SU-DHL-6 (cell line): ENCODE data around the gene SMARCA1.

Source experiments
- H2AFZ ChIP-seq: fragments of 200-600 bp; sonication (generic); 2 replicates; pipeline ENCODE4 v1.6.1; 2014; ENCODE audit warnings: low read depth, mild to moderate bottlenecking, moderate library complexity, mixed read lengths, antibody characterized with exemption, low read length; ENCODE audit not compliant: severe bottlenecking
- H3F3A ChIP-seq: fragments of 200-600 bp; shearing (Covaris generic); 2 replicates; pipeline ENCODE4 v1.6.0; 2016; ENCODE audit warnings: antibody characterized with exemption, mild to moderate bottlenecking; ENCODE audit not compliant: insufficient read depth
- H3K27ac ChIP-seq: fragments of 200-600 bp; sonication (generic); 2 replicates; pipeline ENCODE4 v1.5.1; 2016; ENCODE audit warnings: low read depth, mild to moderate bottlenecking, low read length, moderate library complexity, mixed read lengths
- H3K27me3 ChIP-seq: fragments of 200-600 bp; sonication (generic), shearing (Covaris generic); 2 replicates; pipeline ENCODE4 v1.6.0; 2014; ENCODE audit warnings: mild to moderate bottlenecking, low read length
- H3K36me3 ChIP-seq: fragments of 200-600 bp; sonication (generic); 2 replicates; pipeline ENCODE4 v1.6.1; 2014; ENCODE audit warnings: mild to moderate bottlenecking, low read length, mixed read lengths
- H3K4me2 ChIP-seq: fragments of 300-600, 200-600 bp; shearing (Covaris generic), sonication (generic); 2 replicates; pipeline ENCODE4 v1.6.0; 2014; ENCODE audit warnings: low read length, low read depth, mild to moderate bottlenecking; ENCODE audit not compliant: poor library complexity, severe bottlenecking
- H3K4me3 ChIP-seq: fragments of 200-600 bp; sonication (generic); 2 replicates; pipeline ENCODE4 v1.5.1; 2014; ENCODE audit warnings: antibody characterized with exemption, low read length, mild to moderate bottlenecking, mixed read lengths; ENCODE audit not compliant: insufficient read depth, poor library complexity, severe bottlenecking
- H3K79me2 ChIP-seq: fragments of 200-600 bp; sonication (generic); 2 replicates; pipeline ENCODE4 v1.6.1; 2014; ENCODE audit warnings: mild to moderate bottlenecking, low read length, moderate library complexity; ENCODE audit not compliant: insufficient read depth
- H3K9ac ChIP-seq: fragments of 200-600 bp; sonication (generic); 2 replicates; pipeline ENCODE4 v1.7.0; 2014; ENCODE audit warnings: mild to moderate bottlenecking, low read length
- H3K9me2 ChIP-seq: fragments of 200-600 bp; sonication (generic); replicated peaks from 2 replicates; pipeline ENCODE4 v1.6.1; 2014; ENCODE audit warnings: low read length; ENCODE audit not compliant: insufficient read depth
- H3K9me3 ChIP-seq: fragments of 200-600 bp; sonication (generic); 2 replicates; pipeline ENCODE4 v1.6.1; 2014; ENCODE audit warnings: low read length, mixed read lengths; ENCODE audit not compliant: insufficient read depth
- H4K20me1 ChIP-seq: fragments of 200-600 bp; sonication (generic); 2 replicates; pipeline ENCODE4 v1.6.1; 2014; ENCODE audit warnings: low read depth, mild to moderate bottlenecking, antibody characterized with exemption, low read length, moderate library complexity, mixed read lengths
- EZH2phosphoT487 ChIP-seq: fragments of 200-600 bp; sonication (generic), shearing (Covaris generic); conservative IDR thresholded peaks from 2 replicates; pipeline ENCODE4 v1.6.1; 2018; ENCODE audit warnings: mild to moderate bottlenecking, antibody characterized with exemption, low read length, moderate library complexity, mixed read lengths
- TF ChIP-seq, protein P1 (sequence below): fragments of 200-600 bp; sonication (generic); IDR thresholded peaks from one replicate; pipeline ENCODE4 v1.5.1; 2017; ENCODE audit warnings: antibody characterized with exemption, mild to moderate bottlenecking, low read length, moderate library complexity; ENCODE audit not compliant: insufficient read depth, poor library complexity, severe bottlenecking

SMARCA1 gene

DNA sequence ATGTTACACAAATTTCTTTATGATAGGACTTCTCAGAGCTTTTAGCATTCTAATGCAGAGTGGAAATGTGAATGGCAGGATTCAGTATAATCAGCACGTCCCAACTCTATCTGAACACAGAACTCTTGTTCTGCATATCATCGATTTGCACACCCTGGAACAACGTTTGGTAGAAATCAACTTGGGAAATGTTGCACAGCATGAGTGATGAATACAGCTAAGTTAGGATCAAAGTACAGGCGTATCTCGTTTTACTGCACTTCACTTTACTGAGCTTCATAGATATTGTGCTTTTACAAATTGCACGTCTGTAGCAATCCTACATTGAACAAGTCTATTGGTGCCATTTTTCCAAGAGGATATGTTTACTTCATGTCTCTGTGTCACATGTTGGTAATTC, 70.8 kb downstream of the SMARCA1 start:
- no peaks in the 10 kb centered on the region for H3K9me2 ChIP-seq
- no peak overlapping the region for H3K9ac ChIP-seq
- H2AFZ ChIP-seq, result no peak overlapping the region
- no peaks in the 10 kb centered on the region for H3K27me3 ChIP-seq
- no peak overlapping the region for H3K4me3 ChIP-seq
- TF ChIP-seq EZH2phosphoT487, result no peak
- TF ChIP-seq, protein P1, sequence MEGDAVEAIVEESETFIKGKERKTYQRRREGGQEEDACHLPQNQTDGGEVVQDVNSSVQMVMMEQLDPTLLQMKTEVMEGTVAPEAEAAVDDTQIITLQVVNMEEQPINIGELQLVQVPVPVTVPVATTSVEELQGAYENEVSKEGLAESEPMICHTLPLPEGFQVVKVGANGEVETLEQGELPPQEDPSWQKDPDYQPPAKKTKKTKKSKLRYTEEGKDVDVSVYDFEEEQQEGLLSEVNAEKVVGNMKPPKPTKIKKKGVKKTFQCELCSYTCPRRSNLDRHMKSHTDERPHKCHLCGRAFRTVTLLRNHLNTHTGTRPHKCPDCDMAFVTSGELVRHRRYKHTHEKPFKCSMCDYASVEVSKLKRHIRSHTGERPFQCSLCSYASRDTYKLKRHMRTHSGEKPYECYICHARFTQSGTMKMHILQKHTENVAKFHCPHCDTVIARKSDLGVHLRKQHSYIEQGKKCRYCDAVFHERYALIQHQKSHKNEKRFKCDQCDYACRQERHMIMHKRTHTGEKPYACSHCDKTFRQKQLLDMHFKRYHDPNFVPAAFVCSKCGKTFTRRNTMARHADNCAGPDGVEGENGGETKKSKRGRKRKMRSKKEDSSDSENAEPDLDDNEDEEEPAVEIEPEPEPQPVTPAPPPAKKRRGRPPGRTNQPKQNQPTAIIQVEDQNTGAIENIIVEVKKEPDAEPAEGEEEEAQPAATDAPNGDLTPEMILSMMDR, result no peak
- no peaks in the 10 kb centered on the region for H3K9me3 ChIP-seq
- no peaks in the 10 kb centered on the region for H3K79me2 ChIP-seq
- no peaks in the 10 kb centered on the region for H3K36me3 ChIP-seq
- H4K20me1 ChIP-seq, result no peaks in the 10 kb centered on the region
- no peak overlapping the region for H3K27ac ChIP-seq
- no peaks in the 10 kb centered on the region for H3F3A ChIP-seq
- H3K4me2 ChIP-seq, result no peak overlapping the region

DNA sequence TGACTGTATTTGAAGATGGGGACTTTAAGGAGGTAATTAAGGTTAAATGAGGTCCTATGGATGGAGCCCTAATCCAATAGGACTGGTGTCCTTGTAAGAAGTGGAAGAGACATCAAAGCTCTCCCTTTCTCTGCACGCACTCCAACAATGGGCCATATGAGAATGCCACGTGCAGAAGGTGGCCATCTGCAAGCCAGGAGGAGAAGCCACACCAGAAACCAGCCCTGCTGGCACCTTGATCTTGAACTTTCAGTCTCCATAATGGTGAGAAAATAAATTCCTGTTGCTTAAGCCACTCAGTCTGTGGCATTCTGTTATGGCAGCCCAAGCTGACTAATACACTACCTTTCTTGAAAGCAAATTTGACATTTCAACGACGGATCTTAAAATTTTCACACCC, 73.2 kb downstream of the SMARCA1 start:
- H3F3A ChIP-seq, result no peaks in the 10 kb centered on the region
- H4K20me1 ChIP-seq, result no peaks in the 10 kb centered on the region
- no peaks in the 10 kb centered on the region for H3K9me2 ChIP-seq
- H3K36me3 ChIP-seq, result no peaks in the 10 kb centered on the region
- H3K9me3 ChIP-seq, result no peaks in the 10 kb centered on the region
- no peak overlapping the region for H3K4me2 ChIP-seq
- no peak overlapping the region for H3K4me3 ChIP-seq
- TF ChIP-seq EZH2phosphoT487, result no peak
- TF ChIP-seq, protein P1, result no peak
- H3K79me2 ChIP-seq, result no peaks in the 10 kb centered on the region
- no peak overlapping the region for H3K27ac ChIP-seq
- no peak overlapping the region for H3K9ac ChIP-seq
- H2AFZ ChIP-seq, result no peak overlapping the region
- no peaks in the 10 kb centered on the region for H3K27me3 ChIP-seq

DNA sequence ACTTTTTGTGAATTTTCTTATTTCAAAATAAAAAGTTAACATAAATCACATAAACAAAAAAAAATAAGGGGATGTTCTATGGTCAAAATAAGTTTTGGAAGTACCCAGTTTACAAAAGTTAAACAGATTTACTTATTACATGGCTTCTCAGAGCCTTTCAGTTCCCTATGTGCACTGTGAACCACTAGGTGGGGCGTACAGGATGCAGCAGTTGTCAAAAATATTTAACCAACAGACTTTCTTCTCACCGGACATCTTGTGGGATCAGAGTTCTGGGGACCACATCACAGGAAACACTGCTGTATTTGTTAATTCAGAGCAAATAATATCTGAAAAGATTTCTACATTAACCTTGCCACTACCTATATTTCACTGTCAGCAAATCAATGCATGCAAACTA, 74.1 kb downstream of the SMARCA1 start:
- no peaks in the 10 kb centered on the region for H3K27me3 ChIP-seq
- H3K9me3 ChIP-seq, result no peaks in the 10 kb centered on the region
- H3F3A ChIP-seq, result no peaks in the 10 kb centered on the region
- no peaks in the 10 kb centered on the region for H3K9me2 ChIP-seq
- H4K20me1 ChIP-seq, result no peaks in the 10 kb centered on the region
- H3K4me3 ChIP-seq, result no peak overlapping the region
- H2AFZ ChIP-seq, result no peak overlapping the region
- H3K27ac ChIP-seq, result no peak overlapping the region
- no peaks in the 10 kb centered on the region for H3K36me3 ChIP-seq
- no peak overlapping the region for H3K9ac ChIP-seq
- no peak for TF ChIP-seq EZH2phosphoT487
- TF ChIP-seq, protein P1, result no peak
- H3K4me2 ChIP-seq, result no peak overlapping the region
- no peaks in the 10 kb centered on the region for H3K79me2 ChIP-seq
